Eye (tissue), 1 donor: ENCODE measurements around the gene PSME2.

Source experiments
- DNase-seq: peaks from one replicate; pipeline ENCODE4 v3.0.0-alpha.2; 2015

Gene PSME2

GRCh38 chr14:24146453-24146977, at the start of gene PSME2:
Gene PSME2 (minus strand): TSS chr14:24146610. CDS start chr14:24146581, 29 bp downstream.
- DNase-seq = peak; percentile 98

- DNase-seq = peak; percentile 93
These were observed 49.0 kb upstream of the PSME2 start, which contains the start of gene TM9SF1 for GRCh38 chr14:24195186-24196070. Gene TM9SF1 (minus strand): TSS chr14:24195441. CDS start chr14:24195019, 422 bp downstream.

- DNase-seq = no peak
These were observed 48.4 kb upstream of the PSME2 start for GRCh38 chr14:24194873-24195185.

GRCh38 chr14:24194186-24194872, 47.9 kb upstream of the PSME2 start:
- DNase-seq = no peak

- no peak for DNase-seq
These were observed 46.5 kb upstream of the PSME2 start for GRCh38 chr14:24192933-24193332.

GRCh38 chr14:24190416-24190815, 44.0 kb upstream of the PSME2 start:
- no peak for DNase-seq

- DNase-seq = no peak
These were observed 43.0 kb upstream of the PSME2 start for GRCh38 chr14:24189460-24189859.

- DNase-seq = no peak
These were observed 42.6 kb upstream of the PSME2 start for GRCh38 chr14:24189059-24189375.

GRCh38 chr14:24188251-24189058, 42.0 kb upstream of the PSME2 start, which contains the start of gene IPO4:
Gene IPO4 (minus strand): TSS chr14:24188816. CDS start chr14:24188787, 29 bp downstream.
- peak; percentile 98 for DNase-seq

GRCh38 chr14:24187539-24187915, 41.1 kb upstream of the PSME2 start:
- DNase-seq = no peak

GRCh38 chr14:24186831-24187538, 40.6 kb upstream of the PSME2 start:
- DNase-seq = no peak

GRCh38 chr14:24185741-24186140, 39.3 kb upstream of the PSME2 start:
- no peak for DNase-seq

GRCh38 chr14:24185026-24185425, 38.6 kb upstream of the PSME2 start:
- no peak for DNase-seq

- DNase-seq = no peak
These were observed 37.9 kb upstream of the PSME2 start for GRCh38 chr14:24184104-24184970.

GRCh38 chr14:24183014-24183481, 36.6 kb upstream of the PSME2 start:
- DNase-seq = no peak

- no peak for DNase-seq
These were observed 35.9 kb upstream of the PSME2 start for GRCh38 chr14:24182110-24182882.

GRCh38 chr14:24181371-24182077, 35.1 kb upstream of the PSME2 start:
- DNase-seq = no peak

- no peak for DNase-seq
These were observed 33.8 kb upstream of the PSME2 start for GRCh38 chr14:24179961-24180796.
